Activated CD4-positive, alpha-beta memory T cell treated with anti-CD3 and anti-CD28 coated beads for 36 hours (primary cell): ENCODE measurements around the gene RBM39. TPM values are rescaled to one million over a fixed set of nuclear protein-coding genes. Genes with fewer than 3 reads are reported as not detected.
"Not testable (repeated sequence)": the region's sequence is repeated elsewhere in the genome, so short reads cannot be mapped to it uniquely, and the experiment has no call there.

Experiments
- CTCF ChIA-PET: fragments of 350-600 bp; sonication (Branson Sonifier 250); formaldehyde crosslinking; loops from one replicate; lab custom pipeline; 2021; ENCODE audit warnings: antibody characterized with exemption, inconsistent platforms; lab: Charles Lee
- POLR2A ChIA-PET: fragments of 350-600 bp; sonication (Branson Sonifier 250); formaldehyde crosslinking; loops from one replicate; lab custom pipeline; 2021; ENCODE audit warnings: antibody characterized with exemption; lab: Charles Lee
- DNase-seq: peaks from one replicate; pipeline ENCODE4 v3.0.0-alpha.2; 2020
- H3K27ac Mint-ChIP-seq: one replicate; pipeline ENCODE4 v1.8.0; 2021; ENCODE audit warnings: mixed read lengths
- H3K27me3 Mint-ChIP-seq: one replicate; pipeline ENCODE4 v1.8.0; 2021; ENCODE audit warnings: mixed read lengths
- H3K36me3 Mint-ChIP-seq: one replicate; pipeline ENCODE4 v1.8.0; 2021; ENCODE audit warnings: mixed read lengths
- H3K4me1 Mint-ChIP-seq: one replicate; pipeline ENCODE4 v1.8.0; 2021; ENCODE audit warnings: low read depth, mixed read lengths
- H3K4me3 Mint-ChIP-seq: one replicate; pipeline ENCODE4 v1.8.0; 2021; ENCODE audit warnings: mild to moderate bottlenecking, mixed read lengths
- H3K9me3 Mint-ChIP-seq: one replicate; pipeline ENCODE4 v1.8.0; 2021; ENCODE audit warnings: mixed read lengths
- intact Hi-C: fragments of 100-400 bp; cut with micrococcal nuclease; formaldehyde crosslinking; loops from one replicate; pipeline ENCODE4 v1.15.1; 2023
- total RNA-seq, 2 experiments: library from RNA; stranded (reverse); gene quantifications; one replicate each; pipeline ENCODE4 v1.2.3, GENCODE V29; 2021

Gene RBM39
- total RNA-seq, 2 experiments from 2014 or later: 243 to 259 TPM

- POLR2A ChIA-PET, H3K9me3 Mint-ChIP-seq, DNase-seq, intact Hi-C loops, H3K27me3 Mint-ChIP-seq, H3K4me3 Mint-ChIP-seq: not testable (repeated sequence)
- peaks cover 65% of the 10 kb centered on the region for H3K36me3 Mint-ChIP-seq
- CTCF ChIA-PET: interaction anchor here (1.0 kb wide), 1 partner anchor 160 kb away, joined by 3 read pairs; no protein-coding TSS in a partner anchor
- peaks cover 41% of the 10 kb centered on the region for H3K4me1 Mint-ChIP-seq
- H3K27ac Mint-ChIP-seq: peak overlapping the region; percentile 28
Observed at GRCh38 chr20:35723652-35724320, 18.3 kb downstream of the RBM39 start.

DNA sequence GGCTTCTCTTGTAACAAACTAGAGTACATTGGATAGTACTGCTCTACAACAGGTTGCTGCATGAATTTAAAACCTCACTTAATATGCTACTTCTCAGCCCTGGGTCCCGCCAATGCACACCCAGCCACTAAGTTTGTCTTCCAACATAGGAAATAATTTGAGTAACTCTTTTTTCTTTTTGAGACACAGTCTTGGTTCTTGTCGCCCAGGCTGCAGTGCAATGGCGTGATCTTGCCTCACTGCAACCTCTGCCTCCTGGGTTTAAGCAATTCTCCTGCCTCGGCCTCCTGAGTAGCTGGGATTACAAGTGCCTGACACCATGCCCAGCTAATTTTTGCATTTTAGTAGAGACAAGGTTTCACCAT, 18.8 kb downstream of the RBM39 start:
- H3K4me3 Mint-ChIP-seq, DNase-seq, intact Hi-C loops, H3K27me3 Mint-ChIP-seq, H3K9me3 Mint-ChIP-seq: not testable (repeated sequence)
- Mint-ChIP-seq H3K4me1 (peaks cover 41% of the 10 kb centered on the region), H3K36me3 (peaks cover 67% of the 10 kb centered on the region), H3K27ac (peak overlapping the region; percentile 54)
- CTCF ChIA-PET: interaction anchor here (1.0 kb wide), 1 partner anchor 161 kb away, joined by 3 read pairs; no protein-coding TSS in a partner anchor
- POLR2A ChIA-PET: interaction anchor here (1.5 kb wide), 1 partner anchor 8 kb away, joined by 7 read pairs; no protein-coding TSS in a partner anchor

DNA sequence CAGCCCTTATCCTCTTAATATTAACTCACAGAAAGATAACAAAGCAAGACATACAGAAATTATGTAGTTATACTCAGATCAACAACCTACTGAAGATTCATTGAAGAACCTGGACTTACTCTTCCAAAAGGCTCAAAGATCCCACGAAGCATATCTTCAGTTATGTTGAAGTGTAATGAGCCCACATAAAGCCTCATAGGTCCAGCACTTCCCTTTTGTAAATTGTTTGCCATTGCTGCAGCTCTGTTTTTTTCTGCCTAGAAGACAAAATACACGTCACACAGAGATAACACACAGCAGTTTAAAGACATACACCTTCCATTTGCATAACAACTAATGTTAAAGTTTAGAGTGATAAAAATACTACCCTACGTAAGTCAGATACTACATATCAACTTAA, 20.4 kb downstream of the RBM39 start:
- DNase-seq: no peak
- POLR2A ChIA-PET: interaction anchor here (1.5 kb wide), 1 partner anchor 9 kb away, joined by 7 read pairs; no protein-coding TSS in a partner anchor
- intact Hi-C loops: no loop called here
- Mint-ChIP-seq H3K36me3 (peaks cover 71% of the 10 kb centered on the region), H3K9me3 (no peaks in the 10 kb centered on the region), H3K4me3 (no peak overlapping the region), H3K27me3 (no peaks in the 10 kb centered on the region), H3K4me1 (peaks cover 45% of the 10 kb centered on the region), H3K27ac (no peak overlapping the region)
- CTCF ChIA-PET: no interaction called here

GRCh38 chr20:35721219-35721618, 20.8 kb downstream of the RBM39 start:
- ChIA-PET POLR2A (interaction anchor here (3.0 kb wide), 1 partner anchor 15 kb away, joined by 13 read pairs; no protein-coding TSS in a partner anchor), CTCF (no interaction called here)
- Mint-ChIP-seq H3K9me3 (no peaks in the 10 kb centered on the region), H3K4me3 (no peak overlapping the region), H3K27ac (no peak overlapping the region), H3K4me1 (peaks cover 41% of the 10 kb centered on the region), H3K36me3 (peaks cover 69% of the 10 kb centered on the region), H3K27me3 (no peaks in the 10 kb centered on the region)
- intact Hi-C loops: no loop called here
- DNase-seq: no peak

- POLR2A ChIA-PET: interaction anchor here (1.0 to 3.0 kb wide), 3 partner anchors 9 to 15 kb away, joined by 3 to 13 read pairs (median 3); no protein-coding TSS in a partner anchor
Observed at GRCh38 chr20:35720165-35721123, 21.6 kb downstream of the RBM39 start.

DNA sequence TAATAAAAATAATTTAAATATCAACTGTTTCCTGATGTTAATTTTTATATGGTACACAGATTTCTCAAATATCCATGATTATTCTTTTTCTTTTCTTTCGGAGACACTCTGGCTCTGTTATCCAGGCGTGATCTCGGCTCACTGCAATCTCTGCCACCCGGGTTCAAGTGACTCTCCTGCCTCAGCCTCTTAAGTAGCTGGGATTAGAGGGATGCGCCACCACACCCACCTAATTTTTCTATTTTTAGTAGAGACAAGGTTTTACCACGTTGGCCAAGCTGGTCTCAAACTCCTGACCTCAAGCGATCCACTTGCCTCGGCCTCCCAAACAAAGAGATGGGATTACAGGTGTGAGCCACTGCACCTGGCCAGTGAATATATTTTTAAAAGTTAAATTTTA, 22.3 kb downstream of the RBM39 start:
- Mint-ChIP-seq H3K9me3 (no peaks in the 10 kb centered on the region), H3K4me3 (no peak overlapping the region), H3K36me3 (peaks cover 65% of the 10 kb centered on the region), H3K27me3 (no peaks in the 10 kb centered on the region), H3K27ac (no peak overlapping the region), H3K4me1 (peaks cover 43% of the 10 kb centered on the region)
- POLR2A ChIA-PET: interaction anchor here (1.0 to 3.0 kb wide), 3 partner anchors 8 to 16 kb away, joined by 3 to 13 read pairs (median 3); no protein-coding TSS in a partner anchor
- no peak for DNase-seq
- CTCF ChIA-PET: interaction anchor here (0.6 to 1.8 kb wide), 4 partner anchors 8 to 133 kb away, joined by 3 to 4 read pairs (median 3); no protein-coding TSS in a partner anchor
- intact Hi-C loops: no loop called here

More at GRCh38 chr20:35720165-35721123, 21.6 kb downstream of the RBM39 start:
- H3K4me1 Mint-ChIP-seq: peaks cover 45% of the 10 kb centered on the region
- H3K27me3 Mint-ChIP-seq: no peaks in the 10 kb centered on the region
- DNase-seq: no peak
- H3K4me3 Mint-ChIP-seq: no peak overlapping the region
- H3K36me3 Mint-ChIP-seq: peaks cover 68% of the 10 kb centered on the region
- CTCF ChIA-PET: interaction anchor here (0.6 to 1.8 kb wide), 3 partner anchors 9 to 119 kb away, joined by 3 to 4 read pairs (median 3); no protein-coding TSS in a partner anchor
- intact Hi-C loops: no loop called here
- peak overlapping the region; percentile 39 for H3K27ac Mint-ChIP-seq
- H3K9me3 Mint-ChIP-seq: no peaks in the 10 kb centered on the region

- no peak overlapping the region for H3K4me3 Mint-ChIP-seq
- H3K27ac Mint-ChIP-seq: no peak overlapping the region
- peaks cover 43% of the 10 kb centered on the region for H3K4me1 Mint-ChIP-seq
- peaks cover 64% of the 10 kb centered on the region for H3K36me3 Mint-ChIP-seq
- POLR2A ChIA-PET: interaction anchor here (0.6 to 3.0 kb wide), 4 partner anchors 8 to 20 kb away, joined by 4 to 13 read pairs (median 5); no protein-coding TSS in a partner anchor
- H3K9me3 Mint-ChIP-seq: no peaks in the 10 kb centered on the region
- CTCF ChIA-PET: interaction anchor here (0.6 to 1.8 kb wide), 5 partner anchors 7 to 165 kb away, joined by 3 to 4 read pairs (median 3); no protein-coding TSS in a partner anchor
- intact Hi-C loops: no loop called here
- no peaks in the 10 kb centered on the region for H3K27me3 Mint-ChIP-seq
- DNase-seq: no peak
Observed at GRCh38 chr20:35718972-35719635, 23.0 kb downstream of the RBM39 start.

DNA sequence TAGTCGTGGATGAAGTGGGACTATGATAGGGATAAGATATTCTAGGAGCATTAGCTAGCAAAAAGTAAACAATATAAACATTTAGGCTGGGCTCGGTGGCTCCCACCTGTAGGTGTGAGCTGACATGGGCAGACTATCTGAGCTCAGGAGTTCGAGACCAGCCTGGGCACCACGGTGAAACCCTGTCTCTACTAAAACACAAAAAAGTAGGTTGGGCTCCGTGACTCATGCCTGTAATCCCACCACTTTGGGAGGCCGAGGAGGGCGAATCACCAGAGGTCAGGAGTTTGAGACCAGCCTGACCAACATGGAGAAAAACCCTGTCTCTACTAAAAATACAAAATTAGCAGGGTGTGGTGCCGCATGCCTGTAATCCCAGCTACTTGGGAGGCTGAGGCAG, 23.7 kb downstream of the RBM39 start:
- POLR2A ChIA-PET: interaction anchor here (0.6 to 3.0 kb wide), 4 partner anchors 9 to 21 kb away, joined by 4 to 13 read pairs (median 5); no protein-coding TSS in a partner anchor
- CTCF ChIA-PET: interaction anchor here (0.8 to 1.8 kb wide), 2 partner anchors 21 to 166 kb away, joined by 3 to 4 read pairs; no protein-coding TSS in a partner anchor
- intact Hi-C loops, DNase-seq, H3K27ac Mint-ChIP-seq, H3K27me3 Mint-ChIP-seq, H3K4me3 Mint-ChIP-seq, H3K9me3 Mint-ChIP-seq: not testable (repeated sequence)
- Mint-ChIP-seq H3K36me3 (peaks cover 64% of the 10 kb centered on the region), H3K4me1 (peaks cover 50% of the 10 kb centered on the region)

DNA sequence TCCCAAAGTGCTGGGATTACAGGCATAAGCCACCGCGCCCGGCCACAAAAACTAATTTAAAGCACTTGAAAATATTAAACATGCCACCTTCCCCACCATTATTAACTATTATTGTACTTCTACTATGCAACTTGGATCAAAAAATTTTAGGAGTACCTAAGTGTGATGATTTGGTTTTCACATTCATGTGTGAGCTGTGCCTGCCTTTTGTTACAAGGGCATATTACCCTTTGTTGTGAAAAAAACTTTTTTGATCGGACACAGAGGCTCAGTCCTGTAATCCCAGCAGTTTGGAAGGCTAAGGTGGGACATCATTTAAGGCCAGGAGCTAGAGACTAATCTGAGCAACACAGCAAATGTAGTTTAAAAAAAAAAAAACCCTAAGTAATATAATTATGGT, 25.7 kb downstream of the RBM39 start:
- no peak overlapping the region for H3K27ac Mint-ChIP-seq
- H3K4me3 Mint-ChIP-seq: no peak overlapping the region
- intact Hi-C loops: no loop called here
- H3K36me3 Mint-ChIP-seq: peaks cover 60% of the 10 kb centered on the region
- POLR2A ChIA-PET: interaction anchor here (1.5 kb wide), 1 partner anchor 19 kb away, joined by 3 read pairs; no protein-coding TSS in a partner anchor
- no peak for DNase-seq
- H3K4me1 Mint-ChIP-seq: peaks cover 51% of the 10 kb centered on the region
- H3K9me3 Mint-ChIP-seq: no peaks in the 10 kb centered on the region
- H3K27me3 Mint-ChIP-seq: no peaks in the 10 kb centered on the region
- CTCF ChIA-PET: interaction anchor here (0.7 kb wide), 1 partner anchor 23 kb away, joined by 4 read pairs; no protein-coding TSS in a partner anchor

DNA sequence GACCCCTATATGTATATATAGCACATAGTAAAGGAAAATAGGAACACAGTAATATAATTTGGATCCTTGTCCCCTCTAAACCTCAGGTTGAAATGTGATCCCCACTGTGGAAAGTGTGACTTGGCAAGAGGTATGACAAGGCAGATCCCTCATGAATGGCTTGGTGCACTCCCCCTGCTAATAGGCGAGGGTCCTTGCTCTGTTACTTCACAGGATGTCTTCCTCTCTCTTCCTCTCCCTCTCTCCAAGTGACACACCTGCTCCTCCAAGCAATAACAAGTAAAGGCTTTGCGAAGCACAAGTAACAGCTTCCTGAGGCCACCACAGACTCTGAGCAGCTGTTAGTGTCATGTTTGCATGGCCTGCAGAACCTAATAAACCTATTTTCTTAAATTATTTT, 26.4 kb downstream of the RBM39 start:
- H3K4me1 Mint-ChIP-seq: peaks cover 57% of the 10 kb centered on the region
- DNase-seq: no peak
- intact Hi-C loops: no loop called here

GRCh38 chr20:35714127-35714526, 27.9 kb downstream of the RBM39 start:
- peak overlapping the region; percentile 54 for H3K27ac Mint-ChIP-seq
- DNase-seq: no peak
- H3K27me3 Mint-ChIP-seq: no peaks in the 10 kb centered on the region
- intact Hi-C loops: no loop called here
- ChIA-PET CTCF (no interaction called here), POLR2A (interaction anchor here (0.7 to 4.8 kb wide), 2 partner anchors 12 to 239 kb away, joined by 3 to 27 read pairs; no protein-coding TSS in a partner anchor)
- peaks cover 63% of the 10 kb centered on the region for H3K36me3 Mint-ChIP-seq
- H3K4me3 Mint-ChIP-seq: no peak overlapping the region
- H3K9me3 Mint-ChIP-seq: no peaks in the 10 kb centered on the region
- peaks cover 61% of the 10 kb centered on the region for H3K4me1 Mint-ChIP-seq

More for the DNA sequence above, 26.4 kb downstream of the RBM39 start:
- POLR2A ChIA-PET: interaction anchor here (1.5 to 4.8 kb wide), 2 partner anchors 14 to 20 kb away, joined by 3 to 27 read pairs; no protein-coding TSS in a partner anchor
- H3K9me3 Mint-ChIP-seq: no peaks in the 10 kb centered on the region
- peaks cover 62% of the 10 kb centered on the region for H3K36me3 Mint-ChIP-seq
- H3K4me3 Mint-ChIP-seq: no peak overlapping the region
- peak overlapping the region; percentile 13 for H3K27ac Mint-ChIP-seq
- CTCF ChIA-PET: interaction anchor here (1.1 kb wide), 1 partner anchor 232 kb away, joined by 5 read pairs; no protein-coding TSS in a partner anchor
- no peaks in the 10 kb centered on the region for H3K27me3 Mint-ChIP-seq
